HG03196 (cell line): ENCODE results near the gene CD164.
"Not testable (repeated sequence)": the region's sequence is repeated elsewhere in the genome, so short reads cannot be mapped to it uniquely, and the experiment has no call there.

Source experiments
- ATAC-seq: cut with Tn5 transposase; IDR thresholded peaks from one replicate; pipeline ENCODE4 v1.9.1; 2021; ENCODE audit not compliant: unreplicated experiment

Gene CD164

DNA sequence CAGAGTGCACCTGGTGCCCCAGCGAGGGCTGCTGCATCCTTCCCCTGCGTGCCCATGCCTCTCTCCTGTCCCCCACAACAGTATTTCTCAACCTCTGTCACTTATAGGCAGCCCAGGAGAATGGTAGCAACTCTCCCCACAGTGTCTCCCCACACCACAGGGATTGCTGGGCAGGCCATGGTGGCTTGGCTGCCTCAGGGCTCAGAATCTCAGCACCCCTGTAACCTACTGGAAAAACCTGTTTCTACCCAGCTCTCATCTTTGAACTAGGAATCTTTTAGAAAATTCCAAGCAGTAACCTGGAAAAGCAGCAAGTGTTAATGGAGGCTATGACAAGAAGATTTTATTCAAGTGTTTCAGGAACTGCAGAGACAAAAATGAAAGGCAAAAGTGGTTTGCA, 38.0 kb downstream of the CD164 start:
- no peak for ATAC-seq

DNA sequence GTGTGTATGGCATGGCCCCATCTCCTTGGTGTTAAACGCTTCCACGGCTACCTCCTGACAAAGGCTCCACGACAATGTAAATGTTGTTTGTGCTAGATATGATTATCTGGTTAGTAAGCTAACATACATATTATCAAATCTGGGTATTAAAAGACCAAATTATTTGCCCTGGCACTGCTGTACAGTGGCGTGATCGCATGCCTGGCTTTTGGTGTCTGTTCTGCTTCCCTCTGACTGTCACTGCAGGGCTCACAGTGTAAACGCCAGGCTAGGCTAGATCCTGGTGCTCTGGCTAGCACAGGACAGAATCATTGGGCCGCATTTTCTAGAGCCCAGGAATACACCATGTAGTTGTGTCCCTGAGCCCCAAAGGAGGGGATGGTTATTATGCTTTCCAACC, 38.7 kb downstream of the CD164 start:
- ATAC-seq: no peak

DNA sequence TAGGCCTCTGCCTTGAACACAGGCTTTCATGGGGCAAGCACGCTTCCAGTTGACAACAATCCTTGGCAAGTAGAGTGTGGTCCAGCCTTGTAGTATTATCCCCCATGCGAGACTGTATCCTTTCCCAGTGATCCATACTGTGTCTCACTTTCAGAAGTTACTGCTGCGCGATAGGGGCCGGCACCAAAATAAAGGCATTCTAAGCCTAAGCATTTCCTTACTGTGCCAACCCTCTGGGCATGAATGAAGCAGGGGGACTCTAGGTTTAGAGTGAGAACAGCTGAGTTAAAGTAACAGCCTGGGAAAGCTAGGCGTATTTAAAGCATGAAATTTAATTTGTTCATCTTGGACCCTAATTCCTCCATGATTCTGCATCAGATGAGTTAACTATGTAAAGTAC, 39.4 kb downstream of the CD164 start:
- no peak for ATAC-seq

DNA sequence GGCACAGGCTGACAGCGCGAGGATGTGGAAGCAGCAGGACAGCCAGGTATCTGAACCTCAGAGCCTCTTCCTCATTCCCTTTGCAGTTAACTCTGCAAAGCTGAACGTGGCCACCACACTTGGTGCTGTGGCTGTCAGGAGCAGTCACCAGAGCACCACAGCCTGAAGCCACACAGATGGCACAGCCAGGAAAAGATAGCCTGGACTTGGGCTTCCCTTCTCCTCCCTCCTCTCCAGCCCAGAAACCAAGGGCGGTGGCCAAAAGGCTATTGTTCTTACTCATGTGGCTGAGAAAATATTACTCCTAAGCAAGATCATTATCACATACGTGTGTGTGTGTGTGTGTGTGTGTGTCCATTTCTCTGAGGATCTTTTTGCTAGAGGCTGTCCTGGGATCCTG, 39.8 kb downstream of the CD164 start:
- no peak for ATAC-seq

DNA sequence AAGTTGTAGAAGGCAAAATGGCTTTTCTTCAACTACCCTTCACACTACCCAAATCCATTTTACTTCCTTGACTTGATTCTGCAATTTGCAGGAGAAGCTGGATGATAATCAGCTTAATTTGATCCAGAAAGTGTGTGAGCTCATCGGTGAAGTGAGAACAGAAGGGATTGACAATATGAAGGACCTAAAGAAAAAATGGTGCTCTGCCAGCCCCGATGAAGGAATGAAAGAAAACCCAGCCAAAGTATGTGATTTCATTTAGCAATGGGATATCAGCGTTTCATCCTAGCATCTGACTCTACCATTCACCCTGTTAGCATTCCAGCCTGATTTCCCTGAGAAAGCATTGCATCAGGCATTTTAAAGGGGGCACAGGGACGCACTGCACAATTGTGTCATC, 41.5 kb downstream of the CD164 start:
- no peak for ATAC-seq

DNA sequence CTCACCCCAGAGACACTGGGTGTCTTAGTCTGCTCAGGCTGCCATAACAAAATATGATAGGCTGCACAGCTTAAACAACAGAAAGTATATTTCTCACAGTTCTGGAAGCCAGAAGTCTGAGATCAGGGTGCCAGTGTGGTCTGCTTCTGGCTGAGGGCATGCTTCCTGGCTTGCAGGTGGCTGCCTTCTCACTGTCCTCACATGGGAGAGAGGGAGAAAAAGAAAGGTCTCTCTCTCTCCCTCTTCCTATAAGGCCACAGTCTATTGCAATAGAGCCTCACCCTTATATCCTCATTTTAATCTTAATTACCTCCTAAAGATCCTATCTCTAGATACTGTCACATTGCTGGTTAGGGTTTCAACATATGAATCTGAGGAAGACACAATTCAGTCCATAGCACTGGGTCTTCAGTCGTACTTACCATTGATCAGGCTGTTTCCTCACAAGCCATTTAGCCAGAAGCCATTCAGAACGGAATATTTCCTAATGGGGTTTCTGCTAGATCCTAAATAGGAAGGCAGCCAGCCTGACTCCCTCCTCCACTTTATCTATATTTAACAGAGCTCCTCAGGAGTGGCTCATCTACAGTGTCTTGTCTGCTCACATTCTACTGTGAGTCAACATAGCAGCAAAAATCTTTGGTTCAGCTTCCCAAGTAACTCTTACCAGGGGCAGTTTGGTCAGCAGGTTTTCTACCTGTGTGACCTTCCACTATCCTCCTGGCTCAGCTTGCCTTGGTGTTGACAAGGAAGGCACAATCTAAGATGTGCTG, 42.2 kb downstream of the CD164 start:
- no peak for ATAC-seq

DNA sequence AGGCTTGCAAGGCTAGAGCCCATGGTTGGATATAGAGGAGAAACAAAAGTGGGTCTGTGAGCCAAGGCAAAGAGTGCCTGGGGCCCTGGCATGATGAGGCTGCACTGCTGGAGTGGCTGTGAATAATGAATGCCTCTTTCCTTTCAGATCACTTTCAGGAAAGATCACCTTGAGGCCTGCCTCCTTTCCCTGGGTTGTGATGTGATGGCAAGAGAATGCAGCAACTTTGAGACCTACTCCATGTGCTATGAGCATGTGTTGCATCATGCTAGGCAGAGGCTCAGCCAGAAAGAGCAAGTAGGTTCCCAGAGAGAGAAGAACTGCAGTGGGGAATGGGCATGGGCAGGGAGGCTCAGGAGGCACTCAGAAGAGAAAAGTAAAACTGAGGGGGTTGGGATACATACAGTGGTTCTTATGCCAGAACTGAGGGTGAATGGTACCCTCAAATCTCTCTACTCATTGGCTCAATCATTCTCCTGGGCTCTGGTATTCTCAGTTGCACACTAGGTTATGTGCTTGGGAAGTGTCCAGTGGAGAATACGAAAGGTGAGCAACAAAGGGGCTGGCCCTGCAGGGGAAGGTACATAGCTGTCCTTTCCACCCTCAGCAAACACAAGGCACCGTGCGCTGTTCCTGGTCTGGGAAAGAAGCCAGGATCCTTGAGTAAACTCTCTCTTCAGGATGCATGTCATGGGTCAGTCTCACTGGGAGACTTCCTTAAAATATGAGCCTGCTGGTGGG, 45.9 kb downstream of the CD164 start:
- ATAC-seq: no peak

DNA sequence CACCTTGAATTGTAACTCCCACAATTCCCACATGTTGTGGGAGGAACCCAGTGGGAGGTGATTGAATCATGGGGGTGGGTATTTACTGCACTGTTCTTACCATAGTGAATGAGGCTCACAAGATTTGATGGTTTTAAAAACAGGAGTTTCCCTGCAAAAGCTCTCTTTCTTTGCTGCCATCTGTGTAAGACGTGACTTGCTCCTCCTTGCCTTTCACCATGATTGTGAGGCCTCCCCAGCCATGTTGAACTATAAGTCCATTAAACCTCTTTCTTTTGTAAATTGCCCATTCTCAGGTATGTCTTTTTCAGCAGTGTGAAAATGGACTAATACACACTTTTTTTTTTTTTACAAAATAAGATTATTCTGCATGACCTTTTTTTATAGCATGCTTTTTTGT, 48.4 kb downstream of the CD164 start:
- ATAC-seq: not testable (repeated sequence)

DNA sequence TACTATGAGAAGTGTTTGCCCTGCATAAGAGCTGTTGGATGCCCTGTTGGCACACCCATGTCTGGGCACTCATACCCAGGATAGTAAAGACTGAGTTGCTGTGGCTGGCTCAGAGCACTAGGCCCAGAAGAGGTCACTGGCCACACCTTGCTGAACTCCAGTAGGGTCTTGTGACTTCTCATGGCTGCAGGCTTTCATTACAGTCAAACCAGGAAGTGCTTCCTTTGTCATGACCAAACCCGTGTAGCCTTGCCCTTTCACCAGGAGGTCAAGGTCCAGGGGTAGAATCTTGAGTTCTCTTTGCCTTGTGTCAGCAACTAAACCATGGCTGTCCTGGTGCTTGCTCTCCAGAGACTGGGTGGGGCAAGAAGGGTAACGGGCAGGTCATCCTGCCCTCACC, 49.5 kb downstream of the CD164 start:
- no peak for ATAC-seq

DNA sequence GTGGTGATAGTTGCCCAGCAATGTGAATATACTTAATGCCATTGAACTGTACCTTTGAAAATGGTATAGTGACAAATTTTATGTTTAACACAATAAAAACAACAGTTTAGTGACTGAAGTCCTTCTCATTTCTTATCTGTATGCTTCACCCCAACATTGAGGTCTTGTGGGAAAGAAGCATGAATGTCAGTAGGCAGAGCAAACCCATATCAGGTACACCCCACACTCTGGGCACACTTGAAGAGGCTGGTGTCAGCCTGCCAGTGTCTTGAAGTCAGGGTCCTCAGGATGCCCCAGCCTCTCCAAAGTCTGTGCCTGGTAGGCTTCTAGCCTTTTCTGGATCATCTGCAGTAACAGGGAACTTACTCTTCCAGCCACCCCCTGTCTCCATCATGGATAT, 51.2 kb downstream of the CD164 start:
- ATAC-seq: no peak

DNA sequence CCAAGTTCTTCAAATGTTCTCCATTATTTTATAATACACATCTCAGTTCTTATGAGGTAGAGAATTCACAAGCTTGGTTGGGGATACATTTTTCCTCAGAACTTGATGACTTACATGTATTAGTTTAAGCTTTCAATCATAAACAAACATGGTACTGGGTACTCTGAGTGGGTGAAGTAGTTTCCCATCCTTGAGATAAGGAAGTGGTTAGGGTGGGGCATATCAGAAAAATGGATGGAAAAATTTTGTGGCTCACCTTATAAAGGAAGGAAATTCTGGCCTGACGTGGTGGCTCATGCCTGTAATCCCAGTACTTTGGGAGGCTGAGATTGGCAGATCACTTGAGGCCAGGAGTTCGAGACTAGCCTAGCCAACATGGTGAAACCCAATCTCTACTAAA, 52.0 kb downstream of the CD164 start:
- no peak for ATAC-seq

DNA sequence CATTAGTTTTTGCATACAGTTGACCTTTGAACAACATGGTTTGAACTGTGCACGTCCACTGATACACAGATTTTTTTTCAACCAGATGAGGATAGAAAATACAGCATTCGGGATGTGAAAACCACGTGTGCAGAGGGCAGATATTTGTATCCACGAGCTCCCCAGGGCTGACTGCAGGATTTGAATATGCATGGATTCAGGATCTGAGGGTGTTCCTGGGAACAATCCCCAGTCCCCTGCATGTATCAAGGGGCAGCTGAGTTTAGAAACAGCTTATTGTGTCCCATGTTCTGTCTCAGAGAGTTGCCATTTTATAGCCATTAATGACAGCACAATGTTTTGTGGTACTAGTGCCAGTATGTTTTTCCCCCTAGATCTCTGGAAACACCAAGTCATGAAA, 53.6 kb downstream of the CD164 start:
- ATAC-seq: no peak

DNA sequence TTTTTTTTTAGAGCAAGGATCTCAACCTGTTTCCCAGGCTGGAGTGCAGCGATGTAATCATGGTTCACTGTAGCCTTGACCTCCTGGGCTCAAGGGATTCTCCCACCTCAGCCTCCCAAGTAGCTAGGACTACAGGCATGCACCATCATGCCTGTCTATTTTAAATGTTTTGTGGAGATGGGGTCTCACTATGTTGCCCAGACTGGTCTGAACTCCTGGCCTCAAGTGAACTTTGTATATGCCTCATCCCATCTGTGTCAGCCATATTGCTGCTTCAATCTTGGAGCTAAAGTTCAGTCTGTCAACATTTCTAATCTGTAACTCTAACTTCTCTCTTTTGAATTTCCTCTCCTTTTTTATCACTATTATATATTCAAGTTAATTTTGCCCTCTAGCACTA, 54.3 kb downstream of the CD164 start:
- ATAC-seq: no peak

DNA sequence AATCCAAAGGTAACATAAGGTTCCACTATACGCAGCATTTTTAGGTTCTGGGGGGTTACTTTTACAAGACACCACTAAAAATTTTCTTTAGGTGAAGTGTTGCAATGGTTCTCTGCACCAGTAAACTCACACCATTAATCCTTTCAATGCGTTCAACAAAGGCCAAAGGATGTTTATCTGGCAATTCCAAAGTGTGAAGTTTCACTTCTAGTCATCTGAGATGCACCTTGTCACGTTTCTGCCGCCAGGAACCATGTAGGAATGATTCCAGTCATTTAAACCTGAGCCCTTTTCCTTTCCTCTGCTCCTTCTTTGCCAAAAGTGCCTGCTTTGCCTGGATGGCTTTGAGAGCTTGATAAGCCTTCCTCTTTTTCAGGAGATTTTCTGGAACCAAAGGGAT, 54.8 kb downstream of the CD164 start:
- ATAC-seq: no peak

DNA sequence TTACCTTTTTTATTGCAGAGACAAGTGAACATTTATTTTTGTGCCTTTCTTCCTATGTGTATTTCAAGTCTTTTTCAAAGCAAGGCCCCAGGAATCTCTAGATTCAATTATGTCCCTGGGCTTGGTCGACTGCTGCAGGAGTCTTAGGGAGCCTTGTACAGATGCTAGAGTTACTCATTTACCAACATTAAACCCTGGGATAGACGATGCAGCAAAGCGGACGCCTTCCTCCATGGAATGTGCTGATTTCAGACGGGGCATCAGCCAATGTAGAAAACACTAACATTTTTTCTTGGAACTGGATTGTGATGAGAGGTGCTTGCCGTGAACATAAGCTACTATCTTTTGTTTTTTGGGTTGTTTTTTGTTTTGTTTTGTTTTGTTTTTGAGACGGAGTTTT, 55.9 kb downstream of the CD164 start:
- no peak for ATAC-seq

DNA sequence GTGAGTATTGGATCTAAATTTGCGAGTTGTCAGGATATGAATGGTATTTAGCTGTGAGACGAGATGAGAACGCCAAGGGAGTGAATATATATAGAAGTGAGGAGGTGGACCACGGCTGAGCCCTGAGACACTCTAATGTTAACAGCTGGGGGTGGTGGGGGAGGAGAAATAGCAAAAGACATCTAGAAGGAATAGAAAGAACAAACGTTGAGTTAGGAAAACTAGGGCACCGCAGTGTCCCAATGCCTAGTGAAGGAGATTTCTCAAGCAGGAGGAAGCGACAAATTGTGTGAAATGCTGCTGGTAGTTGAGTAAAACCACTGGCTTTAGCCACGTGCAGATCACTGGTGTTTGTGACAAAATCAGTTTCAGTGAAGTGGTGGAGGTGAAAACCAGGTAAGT, 56.9 kb downstream of the CD164 start:
- ATAC-seq: no peak

DNA sequence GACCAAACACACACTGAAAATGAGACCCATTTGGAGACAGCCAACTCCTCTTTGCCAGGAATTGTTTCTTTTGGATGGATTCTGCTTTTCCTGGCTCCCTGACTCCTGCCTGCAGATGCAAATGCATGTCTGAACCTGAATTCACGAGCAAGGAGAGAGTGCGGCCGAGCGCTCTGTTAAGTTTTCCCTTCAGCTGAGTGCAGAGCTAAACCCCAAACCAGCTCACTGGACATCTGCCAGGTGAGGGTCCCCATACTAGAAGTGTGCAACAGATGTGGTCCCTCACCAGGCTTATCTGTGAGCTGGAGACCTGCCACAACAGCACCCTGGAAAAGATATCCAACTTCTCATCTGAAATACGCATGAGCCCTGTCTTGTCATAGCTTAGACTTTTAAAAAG, 59.0 kb downstream of the CD164 start:
- ATAC-seq: no peak

DNA sequence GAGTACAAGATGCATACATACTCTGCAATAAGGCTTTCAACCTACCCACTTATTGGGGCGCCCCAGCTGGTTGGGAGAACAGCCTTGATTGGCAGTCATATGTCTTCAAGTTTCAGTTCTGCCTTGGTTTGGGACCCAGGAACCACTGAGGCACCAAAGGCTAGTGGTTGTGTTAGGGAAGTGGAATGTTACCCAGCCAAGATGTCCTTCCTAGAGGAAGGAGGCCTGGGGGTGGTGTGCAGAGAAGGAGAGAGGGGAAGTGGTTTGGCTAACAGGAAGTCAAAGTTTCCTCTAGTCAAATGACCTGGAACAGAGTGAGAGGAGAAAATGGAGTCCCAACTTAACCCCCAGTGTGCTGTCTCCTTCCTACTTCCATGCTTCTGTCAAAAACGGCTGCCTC, 59.4 kb downstream of the CD164 start:
- ATAC-seq: no peak

DNA sequence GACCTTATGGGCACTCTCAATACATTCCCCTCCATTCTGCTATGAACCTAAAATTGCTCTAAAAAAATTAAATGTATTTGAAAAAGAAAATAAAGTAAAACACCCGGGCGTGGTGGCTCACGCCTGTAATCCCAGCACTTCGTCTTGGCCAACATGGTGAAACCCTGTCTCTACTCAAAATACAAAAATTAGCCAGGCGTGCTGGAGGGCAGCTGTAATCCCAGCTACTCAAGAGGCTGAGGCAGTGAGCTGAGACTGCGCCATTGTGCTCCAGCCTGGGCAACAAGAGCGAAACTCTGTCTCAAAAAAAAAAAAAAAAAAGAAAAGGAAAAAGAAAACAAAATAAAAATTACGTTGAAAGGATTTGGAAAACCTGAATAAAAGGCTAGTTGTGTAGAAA, 60.5 kb downstream of the CD164 start:
- no peak for ATAC-seq

DNA sequence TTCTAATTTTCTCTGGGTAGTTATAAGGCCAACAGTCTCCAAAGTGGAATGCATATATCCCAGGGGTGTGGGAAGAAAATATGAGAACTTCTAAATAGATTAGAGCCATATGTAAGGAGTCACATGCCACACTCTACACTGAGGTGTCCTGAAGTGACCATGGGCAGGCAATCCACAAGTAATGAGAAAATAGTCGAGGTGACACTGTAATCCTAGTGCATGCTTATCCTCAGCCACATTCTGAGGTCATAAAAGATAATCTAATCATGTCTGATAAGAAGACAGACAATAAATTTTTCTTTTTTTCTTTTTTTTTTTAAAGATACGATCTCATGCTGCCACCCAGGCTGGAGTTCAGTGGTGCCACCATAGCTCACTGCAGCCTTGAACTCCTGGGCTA, 62.2 kb downstream of the CD164 start:
- no peak for ATAC-seq

DNA sequence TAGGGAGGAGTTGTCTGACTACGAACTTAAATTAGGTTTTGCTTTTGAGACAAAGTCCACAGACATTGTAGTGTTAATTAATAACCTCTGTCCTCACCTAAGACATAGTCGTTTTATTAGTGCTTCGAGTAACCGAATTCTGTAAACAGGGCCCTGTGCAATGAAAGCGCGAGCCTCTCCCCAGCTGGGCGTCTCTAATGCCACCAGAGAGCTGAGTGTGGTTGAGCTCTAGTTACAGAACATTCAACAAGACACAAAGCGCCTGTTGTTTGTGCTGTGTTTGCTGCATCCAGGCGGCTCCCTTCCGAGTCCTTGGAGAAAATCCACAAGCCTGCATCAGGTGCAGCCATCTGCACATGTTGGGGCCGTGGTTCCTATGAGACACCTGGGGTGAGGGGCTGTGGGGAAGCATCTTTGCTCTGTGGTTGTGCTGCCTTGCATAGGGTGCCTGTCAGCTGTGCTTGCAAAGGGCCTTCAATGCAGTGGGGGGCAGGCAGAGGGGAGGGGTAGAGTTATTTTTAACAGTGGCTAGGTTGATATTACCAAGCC, 63.9 kb downstream of the CD164 start:
- no peak for ATAC-seq

DNA sequence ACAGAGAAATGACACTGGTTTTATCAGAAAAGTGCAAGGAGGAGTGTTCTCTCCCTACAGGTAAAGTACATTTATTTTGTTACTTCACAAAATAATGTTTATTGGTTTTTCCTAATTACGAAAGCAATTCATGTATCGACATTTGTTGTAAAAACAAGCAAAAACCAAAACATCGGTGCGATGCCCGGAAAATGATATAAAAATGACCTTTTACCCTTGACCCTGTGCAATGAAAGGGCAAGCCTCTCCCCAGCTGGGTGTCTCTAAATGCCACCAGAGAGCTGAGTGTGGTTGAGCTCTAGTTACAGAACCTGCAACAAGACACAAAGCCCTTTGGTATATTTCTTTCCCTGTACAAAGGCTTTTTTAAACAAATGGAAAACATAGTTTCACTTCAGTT, 65.4 kb downstream of the CD164 start:
- no peak for ATAC-seq
